HG03175 (cell line): ENCODE results near the gene RALGPS1.

ENCODE experiments used
- ATAC-seq: cut with Tn5 transposase; IDR thresholded peaks from one replicate; pipeline ENCODE4 v1.9.1; 2021; ENCODE audit warnings: mild to moderate bottlenecking, moderate library complexity; ENCODE audit not compliant: unreplicated experiment

The RALGPS1 gene

GRCh38 chr9:127116088-127116726, 201.6 kb downstream of the RALGPS1 start:
- ATAC-seq: no peak

- no peak for ATAC-seq
These were observed 202.4 kb downstream of the RALGPS1 start for GRCh38 chr9:127116957-127117356.

- ATAC-seq: no peak
These were observed 203.2 kb downstream of the RALGPS1 start for GRCh38 chr9:127117801-127118200.

DNA sequence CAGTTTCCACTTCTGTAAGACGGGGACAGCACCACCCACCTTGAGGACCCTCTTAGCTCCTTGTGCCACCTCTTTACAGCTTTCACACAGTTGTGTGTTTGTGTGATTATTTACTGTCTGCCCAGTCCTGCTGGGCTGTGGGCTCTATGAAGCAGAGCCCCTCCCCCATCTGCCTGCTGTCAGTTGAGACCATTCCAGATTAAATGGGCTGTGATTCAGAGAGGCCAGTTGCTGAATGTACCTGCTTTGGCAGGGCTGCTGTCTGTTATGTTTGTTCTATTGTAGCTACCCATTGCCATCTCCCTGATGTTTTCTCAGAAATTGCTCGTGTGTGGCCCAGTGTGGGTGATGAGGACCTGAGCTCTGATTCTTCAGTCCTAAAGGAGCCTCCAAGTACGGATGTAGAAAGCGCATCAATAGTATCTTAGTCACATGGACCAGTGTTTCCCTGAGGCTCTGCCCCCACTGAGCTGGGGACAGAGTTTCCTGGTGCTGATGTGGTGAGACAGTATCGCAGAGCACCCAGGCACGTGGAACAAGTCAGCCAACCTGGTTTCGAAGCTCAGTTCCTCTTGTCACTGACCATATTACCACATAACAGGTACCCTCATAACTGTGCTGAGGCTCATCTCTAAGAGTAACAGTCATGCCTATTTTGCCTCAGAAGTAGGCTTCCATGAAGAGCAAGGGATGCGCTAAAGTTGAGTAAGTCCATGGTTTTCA, 204.2 kb downstream of the RALGPS1 start:
- ATAC-seq: no peak

- no peak for ATAC-seq
These were observed 204.7 kb downstream of the RALGPS1 start for GRCh38 chr9:127119320-127119709.

GRCh38 chr9:127121628-127122175, 207.1 kb downstream of the RALGPS1 start:
- ATAC-seq: no peak

GRCh38 chr9:127122176-127123063, 207.8 kb downstream of the RALGPS1 start, which contains the start of gene ANGPTL2:
Gene ANGPTL2 (minus strand): TSS chr9:127122635. CDS start chr9:127108731, 13,904 bp downstream.
- peak; percentile 57 for ATAC-seq

DNA sequence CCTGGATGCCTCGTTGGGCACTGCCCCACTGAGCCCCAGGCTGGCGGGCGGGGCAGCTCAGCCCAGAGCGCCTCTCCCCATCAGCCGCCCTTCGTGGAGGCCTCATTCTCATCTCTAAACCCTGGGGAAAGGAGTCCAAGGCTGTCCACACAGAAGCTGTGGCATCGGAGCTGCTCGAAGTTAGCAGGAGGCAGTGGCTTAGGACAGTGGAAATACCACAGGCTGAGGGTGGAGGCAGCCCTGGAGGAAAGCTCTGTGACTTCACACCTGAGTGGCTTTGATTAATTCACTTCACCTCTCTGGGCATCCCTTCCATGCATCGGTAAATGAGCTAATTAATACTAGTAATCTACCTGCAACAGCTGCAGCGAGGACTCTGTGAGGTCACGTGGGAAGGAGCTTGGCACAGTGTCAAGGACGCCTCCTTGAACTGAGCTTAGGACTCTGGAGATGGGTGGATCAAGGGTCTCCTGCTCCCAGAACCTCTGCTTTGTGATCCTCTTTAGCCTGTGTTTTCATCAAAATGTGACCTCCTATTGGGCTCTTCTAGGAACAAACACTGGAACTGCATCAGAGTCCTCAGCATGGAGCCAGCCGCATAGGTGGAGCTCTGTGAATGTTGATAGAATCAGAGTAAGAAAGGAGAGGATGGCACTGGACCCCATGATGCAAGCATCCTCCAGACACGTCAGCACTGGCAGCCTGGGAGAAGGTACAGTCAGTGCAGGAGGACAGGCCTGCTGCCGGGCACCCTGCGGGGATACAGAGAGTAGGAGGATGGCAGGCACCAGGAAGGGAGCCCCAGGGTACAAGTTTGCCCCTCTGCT, 208.7 kb downstream of the RALGPS1 start:
- ATAC-seq: no peak

DNA sequence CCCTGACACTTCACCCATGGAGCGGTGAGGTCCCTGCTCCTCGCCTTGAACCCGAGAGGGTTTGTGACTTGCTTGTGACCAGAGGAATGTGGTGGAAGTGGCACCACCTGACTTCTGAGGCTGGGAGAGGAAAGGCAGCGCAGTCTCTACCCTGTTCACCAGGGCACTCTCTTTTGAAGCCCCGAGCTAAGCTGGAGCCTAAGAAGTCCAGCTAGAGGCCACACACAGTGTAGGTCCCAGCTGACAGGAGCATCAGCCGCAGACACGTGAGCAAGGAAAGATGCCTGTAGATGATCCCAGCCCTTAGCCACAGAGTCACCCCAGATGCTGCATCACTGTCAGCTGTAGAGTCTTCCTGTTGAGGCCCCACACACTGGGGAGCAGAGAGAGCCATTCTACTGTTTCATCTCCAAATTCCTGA, 209.5 kb downstream of the RALGPS1 start:
- ATAC-seq: no peak

- no peak for ATAC-seq
These were observed 210.2 kb downstream of the RALGPS1 start for GRCh38 chr9:127124792-127125191.

DNA sequence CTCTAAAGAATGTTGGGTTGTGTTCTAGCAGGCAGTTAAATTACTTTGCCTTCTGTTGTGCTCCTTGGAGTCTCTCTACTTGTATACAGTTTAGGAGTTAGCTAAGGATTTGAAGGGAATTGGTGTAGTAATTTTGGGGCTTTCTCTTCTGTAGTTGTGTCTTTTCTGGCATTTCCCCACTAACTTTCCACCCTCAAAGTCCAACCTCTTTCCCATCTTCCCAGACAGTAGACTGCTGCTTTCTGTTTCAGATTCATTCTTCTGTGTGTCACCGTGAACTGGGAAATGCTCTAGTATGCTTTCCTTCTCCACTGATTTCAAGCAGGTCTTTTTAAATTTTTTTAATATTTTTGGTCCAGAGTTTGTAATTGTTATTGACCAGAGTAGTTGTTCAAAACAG, 212.4 kb downstream of the RALGPS1 start:
- ATAC-seq: no peak

GRCh38 chr9:127128341-127129072, 213.9 kb downstream of the RALGPS1 start:
- ATAC-seq: no peak

GRCh38 chr9:127129073-127129717, 214.6 kb downstream of the RALGPS1 start:
- no peak for ATAC-seq

GRCh38 chr9:127129718-127130085, 215.1 kb downstream of the RALGPS1 start:
- ATAC-seq: no peak

GRCh38 chr9:127130235-127130634, 215.7 kb downstream of the RALGPS1 start:
- no peak for ATAC-seq

GRCh38 chr9:127130661-127131538, 216.3 kb downstream of the RALGPS1 start:
- no peak for ATAC-seq

DNA sequence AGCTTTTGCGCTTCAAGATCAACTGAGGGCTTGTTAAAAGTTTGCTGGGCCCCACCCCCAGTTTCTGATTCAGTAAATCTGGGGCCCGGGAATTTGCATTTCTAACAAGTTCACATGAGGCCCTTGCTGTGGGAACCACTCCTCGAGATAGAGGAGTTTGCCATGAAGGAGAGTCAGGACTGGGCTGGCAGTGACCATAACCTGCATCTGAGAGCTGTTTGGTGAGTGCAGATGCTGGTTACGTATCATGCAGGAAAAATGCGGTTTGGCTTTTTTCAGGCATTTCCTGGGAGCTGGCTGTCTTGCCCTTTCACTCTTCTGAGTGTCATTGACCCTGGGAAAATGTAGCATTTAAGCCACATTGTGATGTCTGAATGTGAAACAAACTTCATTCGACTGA, 217.3 kb downstream of the RALGPS1 start:
- no peak for ATAC-seq

GRCh38 chr9:127132375-127132774, 217.8 kb downstream of the RALGPS1 start:
- ATAC-seq: no peak
